ENCODE measurements around the gene POU2AF2. TPM values are rescaled to one million over a fixed set of nuclear protein-coding genes. Genes with fewer than 3 reads are reported as not detected.
"Not testable (repeated sequence)": the region's sequence is repeated elsewhere in the genome, so short reads cannot be mapped to it uniquely, and the experiment has no call there.

The POU2AF2 gene
- total and polyA plus RNA-seq, 2 experiments from 2014 or later = 0.89 TPM; not detected in 1

GRCh38 chr11:111264646-111265045, 19.1 kb downstream of the POU2AF2 start:
- Histone ChIP-seq H4K20me1 (ENCODE audit: insufficient read depth, poor library complexity, severe bottlenecking) (no peaks in the 10 kb centered on the region), H2AFZ (no peak overlapping the region), H3K36me3 (replicated peaks; ENCODE audit: insufficient read depth, low read depth) (no peaks in the 10 kb centered on the region), H3K4me1 (ENCODE audit: insufficient read depth) (no peaks in the 10 kb centered on the region), H3K9me2 (replicated peaks; ENCODE audit: insufficient read depth) (no peaks in the 10 kb centered on the region), H3K9me3 (ENCODE audit: low read depth) (no peaks in the 10 kb centered on the region), H3K4me2 (no peak overlapping the region), H3K27ac (no peak overlapping the region), H3K27me3 (peaks cover 5% of the 10 kb centered on the region), H3K4me3 (no peak overlapping the region), H3K79me2 (no peaks in the 10 kb centered on the region)
- DNase-seq (ENCODE audit: low spot score) = no peak
- 100% methylated on average over 1 of the region's 1 CpG for WGBS (ENCODE audit: low lambda C conversion rate, missing lambda C conversion rate)
- TF ChIP-seq CTCF (IDR thresholded peaks at IDR 0.05; ENCODE audit: poor library complexity) (no peak), EZH2phosphoT487 (IDR thresholded peaks at IDR 0.05; ENCODE audit: low read depth, severe bottlenecking, unreplicated experiment) (no peak), EZH2 (IDR thresholded peaks at IDR 0.05; ENCODE audit: borderline replicate concordance) (no peak)

GRCh38 chr11:111265421-111265820, 19.9 kb downstream of the POU2AF2 start:
- no peak for TF ChIP-seq EZH2 (IDR thresholded peaks at IDR 0.05; ENCODE audit: borderline replicate concordance)
- TF ChIP-seq CTCF (IDR thresholded peaks at IDR 0.05; ENCODE audit: poor library complexity) = no peak
- TF ChIP-seq EZH2phosphoT487 (IDR thresholded peaks at IDR 0.05; ENCODE audit: low read depth, severe bottlenecking, unreplicated experiment) = no peak
- H3K36me3 ChIP-seq (replicated peaks; ENCODE audit: insufficient read depth, low read depth) = no peaks in the 10 kb centered on the region
- H4K20me1 ChIP-seq (ENCODE audit: insufficient read depth, poor library complexity, severe bottlenecking) = no peaks in the 10 kb centered on the region
- no peaks in the 10 kb centered on the region for H3K4me1 ChIP-seq (ENCODE audit: insufficient read depth)
- H3K27ac ChIP-seq = no peak overlapping the region
- no peak overlapping the region for H2AFZ ChIP-seq
- peaks cover 5% of the 10 kb centered on the region for H3K27me3 ChIP-seq
- H3K9me2 ChIP-seq (replicated peaks; ENCODE audit: insufficient read depth) = no peaks in the 10 kb centered on the region
- no peak for DNase-seq (ENCODE audit: low spot score)
- H3K9me3 ChIP-seq (ENCODE audit: low read depth) = no peaks in the 10 kb centered on the region
- H3K4me2 ChIP-seq = no peak overlapping the region
- no peak overlapping the region for H3K4me3 ChIP-seq
- 87% methylated on average over 2 of the region's 2 CpGs for WGBS (ENCODE audit: low lambda C conversion rate, missing lambda C conversion rate)
- H3K79me2 ChIP-seq = no peaks in the 10 kb centered on the region

GRCh38 chr11:111268303-111268702, 22.8 kb downstream of the POU2AF2 start:
- H3K4me2 ChIP-seq; H4K20me1 ChIP-seq (ENCODE audit: insufficient read depth, poor library complexity, severe bottlenecking); DNase-seq (ENCODE audit: low spot score); H3K9me2 ChIP-seq (replicated peaks; ENCODE audit: insufficient read depth); H2AFZ ChIP-seq; H3K4me3 ChIP-seq; H3K79me2 ChIP-seq; H3K27ac ChIP-seq; H3K9me3 ChIP-seq (ENCODE audit: low read depth); H3K36me3 ChIP-seq (replicated peaks; ENCODE audit: insufficient read depth, low read depth); H3K27me3 ChIP-seq; H3K4me1 ChIP-seq (ENCODE audit: insufficient read depth): not testable (repeated sequence)
- 46% methylated on average over 4 of the region's 4 CpGs for WGBS (ENCODE audit: low lambda C conversion rate, missing lambda C conversion rate)

DNA sequence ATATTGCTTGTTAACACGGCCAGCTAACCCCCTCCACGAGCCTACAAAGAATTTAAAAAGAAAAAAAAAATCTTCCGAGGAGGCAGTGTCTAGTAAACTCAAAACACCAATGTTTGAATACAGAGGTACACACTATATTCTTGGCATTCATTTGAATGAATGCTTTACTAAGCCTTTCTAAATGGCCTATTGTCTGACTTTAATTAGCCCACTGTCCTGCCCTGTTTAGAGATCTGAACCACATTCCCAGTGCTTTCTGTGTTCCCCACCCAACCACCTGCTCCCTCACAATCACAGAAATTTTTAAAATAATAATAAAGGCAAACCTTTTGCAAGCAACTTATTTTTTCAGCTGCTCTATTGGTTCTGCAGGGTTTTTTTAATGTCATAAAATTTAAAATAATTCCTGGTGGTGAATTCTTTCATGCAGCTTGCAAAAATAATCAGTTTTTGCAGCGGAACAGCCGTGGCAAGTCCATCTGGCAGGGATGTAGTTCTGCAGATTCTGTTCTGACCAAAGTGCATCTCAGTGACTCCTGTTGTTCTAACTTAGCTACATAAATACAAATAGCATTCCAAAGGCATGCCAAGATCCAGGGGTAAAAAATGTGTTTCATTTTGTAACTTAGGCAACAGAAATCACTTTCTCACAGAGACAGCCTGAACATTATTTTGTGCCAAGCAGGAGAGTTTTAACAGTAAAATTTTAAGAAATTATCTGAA, 23.8 kb downstream of the POU2AF2 start:
- no peak for TF ChIP-seq EZH2phosphoT487 (IDR thresholded peaks at IDR 0.05; ENCODE audit: low read depth, severe bottlenecking, unreplicated experiment)
- no peak for TF ChIP-seq CTCF (IDR thresholded peaks at IDR 0.05; ENCODE audit: poor library complexity)
- no peak for TF ChIP-seq EZH2 (IDR thresholded peaks at IDR 0.05; ENCODE audit: borderline replicate concordance)
- Histone ChIP-seq H3K36me3 (replicated peaks; ENCODE audit: insufficient read depth, low read depth) (no peaks in the 10 kb centered on the region), H3K4me2 (no peak overlapping the region), H3K4me3 (no peak overlapping the region), H3K79me2 (no peaks in the 10 kb centered on the region), H3K27me3 (no peaks in the 10 kb centered on the region), H2AFZ (no peak overlapping the region), H3K4me1 (ENCODE audit: insufficient read depth) (no peaks in the 10 kb centered on the region), H3K27ac (no peak overlapping the region), H4K20me1 (ENCODE audit: insufficient read depth, poor library complexity, severe bottlenecking) (no peaks in the 10 kb centered on the region), H3K9me3 (ENCODE audit: low read depth) (no peaks in the 10 kb centered on the region), H3K9me2 (replicated peaks; ENCODE audit: insufficient read depth) (no peaks in the 10 kb centered on the region)
- WGBS (ENCODE audit: low lambda C conversion rate, missing lambda C conversion rate) = 84% methylated on average over 5 of the region's 5 CpGs
- DNase-seq (ENCODE audit: low spot score) = no peak

Measured in hepatocyte (in vitro differentiated cells).